Stimulated activated CD8-positive, alpha-beta memory T cell treated with anti-CD3 and anti-CD28 coated beads, Interleukin-7, amount 100 ng/mL, for 4 hours (primary cell): ENCODE data around the gene ZBTB8B.
"Not testable (repeated sequence)": the region's sequence is repeated elsewhere in the genome, so short reads cannot be mapped to it uniquely, and the experiment has no call there.

Source experiments
- DNase-seq, 2 donors: peaks; one replicate each; pipeline ENCODE4 v3.0.0-alpha.2; 2020; ENCODE audit warnings: low read depth in 2 of 2

The ZBTB8B gene

GRCh38 chr1:32470431-32470830 lies 5.6 kb downstream of the ZBTB8B start:
- DNase-seq: no peak

- no peak for DNase-seq
Measured at GRCh38 chr1:32470991-32471694, 6.3 kb downstream of the ZBTB8B start.

GRCh38 chr1:32471695-32472362 lies 7.0 kb downstream of the ZBTB8B start:
- no peak for DNase-seq

DNA sequence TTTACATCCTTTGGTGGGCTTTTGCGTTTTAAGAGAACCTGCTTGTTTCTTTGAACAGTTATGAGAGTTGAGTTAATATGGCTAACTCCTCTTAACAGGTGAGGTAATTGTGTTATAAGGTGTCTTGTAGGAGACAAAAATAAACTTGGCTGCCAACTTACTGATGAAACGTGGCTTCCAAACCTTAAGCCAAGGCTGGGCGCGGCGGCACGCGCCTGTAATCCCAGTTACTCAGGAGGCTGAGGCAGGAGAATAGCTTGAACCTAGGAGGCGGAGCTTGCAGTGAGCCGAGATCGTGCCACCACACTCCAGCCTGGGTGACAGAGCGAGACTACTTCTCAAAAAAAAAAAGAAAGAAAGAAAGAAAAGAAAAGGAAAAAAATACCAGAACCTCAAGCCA lies 8.1 kb downstream of the ZBTB8B start:
- DNase-seq: not testable (repeated sequence)

DNA sequence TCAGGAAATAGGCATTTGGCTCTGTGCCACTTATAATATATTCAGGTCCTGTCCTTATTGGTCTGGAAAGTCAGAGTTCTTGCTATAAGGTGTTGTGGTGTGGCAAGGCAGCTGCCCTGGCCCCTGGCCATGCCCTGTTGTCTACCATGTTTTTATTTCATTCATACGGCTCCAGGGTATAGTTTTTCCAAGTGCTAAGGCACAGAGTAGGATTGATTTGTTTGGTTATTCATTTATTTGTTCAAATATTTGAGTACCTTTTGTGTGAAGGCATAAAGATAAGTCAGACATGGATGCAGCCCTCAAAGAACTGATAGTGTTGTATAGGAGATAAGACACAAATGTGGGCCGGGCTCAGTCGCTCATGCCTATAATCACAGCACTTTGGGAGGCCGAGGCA lies 10.1 kb downstream of the ZBTB8B start:
- no peak for DNase-seq

GRCh38 chr1:32480003-32480402 lies 15.1 kb downstream of the ZBTB8B start:
- no peak for DNase-seq

DNA sequence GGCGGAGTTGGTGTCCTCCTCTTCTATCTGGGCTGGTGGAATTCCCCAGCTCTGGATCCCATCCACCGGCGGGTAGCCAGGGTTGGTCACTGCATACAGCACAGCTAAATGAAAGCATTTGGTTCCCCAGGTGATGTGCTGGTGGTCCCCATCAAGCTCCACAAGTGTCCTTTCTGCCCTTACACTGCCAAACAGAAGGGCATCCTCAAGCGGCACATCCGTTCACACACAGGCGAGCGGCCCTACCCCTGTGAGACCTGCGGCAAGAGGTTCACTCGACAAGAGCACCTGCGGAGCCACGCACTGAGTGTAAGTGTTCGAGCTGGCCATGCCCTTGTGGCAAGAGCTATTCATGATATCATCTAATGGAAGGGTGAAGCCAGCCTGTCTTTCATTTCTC lies 15.9 kb downstream of the ZBTB8B start:
- DNase-seq: no peak

DNA sequence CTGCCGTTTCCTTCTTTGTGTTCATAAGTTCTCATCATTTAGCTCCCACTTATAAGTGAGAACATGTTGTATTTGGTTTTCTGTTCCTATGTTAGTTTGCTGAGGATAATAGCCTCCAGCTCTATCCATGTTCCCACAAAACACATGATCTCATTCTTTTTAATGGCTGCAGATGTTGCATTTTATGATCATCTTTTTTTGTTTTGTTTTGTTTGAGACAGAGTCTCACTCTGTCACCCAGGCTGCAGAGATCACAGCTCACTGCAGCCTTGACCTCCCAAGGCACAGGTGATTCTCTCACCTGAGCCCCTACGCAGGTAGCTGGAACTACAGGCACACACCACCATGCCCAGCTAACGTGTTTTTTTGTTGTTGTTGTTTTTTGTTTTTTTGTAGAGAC lies 16.9 kb downstream of the ZBTB8B start:
- not testable (repeated sequence) for DNase-seq

- DNase-seq: no peak
Measured at GRCh38 chr1:32485554-32486255, 20.8 kb downstream of the ZBTB8B start.

- no peak for DNase-seq
Measured at GRCh38 chr1:32486463-32487113, 21.7 kb downstream of the ZBTB8B start.

GRCh38 chr1:32487182-32487581 lies 22.3 kb downstream of the ZBTB8B start:
- DNase-seq: no peak

- no peak for DNase-seq
Measured at GRCh38 chr1:32489774-32490454, 25.0 kb downstream of the ZBTB8B start.

DNA sequence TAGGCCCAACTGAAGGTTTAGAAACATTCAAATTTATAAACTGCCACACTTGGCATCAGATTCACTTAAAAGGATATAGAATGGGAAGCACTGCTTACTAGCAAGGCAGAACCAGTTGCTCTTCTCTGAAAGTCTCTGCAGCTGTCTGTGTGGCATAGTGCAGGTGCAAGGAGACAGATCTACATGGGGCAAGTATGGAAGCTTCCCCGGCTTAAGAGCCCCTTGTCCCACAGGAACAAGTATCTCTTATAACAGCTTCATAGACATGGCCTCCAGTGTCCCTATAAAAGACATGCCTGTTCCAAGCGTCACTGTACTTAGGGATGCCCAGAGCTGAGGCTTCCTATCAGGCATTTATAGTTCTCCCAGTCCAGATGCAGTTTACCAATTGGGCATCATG lies 26.5 kb downstream of the ZBTB8B start:
- DNase-seq: no peak

- DNase-seq: no peak
Measured at GRCh38 chr1:32494196-32494595, 29.3 kb downstream of the ZBTB8B start.

GRCh38 chr1:32494711-32495337 lies 30.0 kb downstream of the ZBTB8B start:
- DNase-seq: no peak

DNA sequence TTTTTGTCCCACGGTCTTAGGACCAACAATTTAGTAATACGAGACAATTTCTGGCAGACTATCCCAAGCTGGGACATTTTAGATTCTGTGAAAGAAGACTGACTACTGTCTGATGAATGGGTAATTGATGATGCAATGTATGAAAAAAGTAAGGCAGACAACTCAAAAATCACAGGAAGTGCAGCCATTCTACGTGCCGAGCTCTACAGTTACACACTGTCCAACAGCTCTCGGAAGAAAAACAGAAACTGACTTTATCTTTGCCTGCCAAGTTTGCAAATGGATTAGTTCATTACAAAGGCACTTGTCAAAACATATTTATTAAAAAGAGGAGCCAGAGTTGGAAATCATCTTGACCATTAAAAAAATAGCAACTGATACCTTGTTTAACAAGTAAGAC lies 31.3 kb downstream of the ZBTB8B start:
- no peak for DNase-seq

DNA sequence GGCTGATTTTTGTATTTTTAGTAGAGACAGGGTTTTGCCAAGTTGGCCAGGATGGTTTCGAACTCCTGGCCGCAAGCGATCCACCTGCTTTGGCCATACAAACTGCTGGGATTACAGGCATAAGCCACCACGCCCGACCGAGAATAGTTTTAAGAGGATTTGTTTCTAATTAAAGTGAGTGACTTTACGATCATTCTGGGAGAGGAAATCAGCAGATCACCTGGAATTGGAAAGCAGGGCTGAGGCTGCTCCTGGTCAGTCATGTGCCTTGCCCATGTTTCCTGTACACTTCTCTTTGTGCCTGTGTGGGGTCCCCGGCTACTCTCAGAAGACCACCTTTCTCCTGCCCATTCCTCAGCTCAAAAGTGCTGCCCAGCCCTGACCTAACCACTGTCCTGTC lies 33.9 kb downstream of the ZBTB8B start:
- DNase-seq: no peak

DNA sequence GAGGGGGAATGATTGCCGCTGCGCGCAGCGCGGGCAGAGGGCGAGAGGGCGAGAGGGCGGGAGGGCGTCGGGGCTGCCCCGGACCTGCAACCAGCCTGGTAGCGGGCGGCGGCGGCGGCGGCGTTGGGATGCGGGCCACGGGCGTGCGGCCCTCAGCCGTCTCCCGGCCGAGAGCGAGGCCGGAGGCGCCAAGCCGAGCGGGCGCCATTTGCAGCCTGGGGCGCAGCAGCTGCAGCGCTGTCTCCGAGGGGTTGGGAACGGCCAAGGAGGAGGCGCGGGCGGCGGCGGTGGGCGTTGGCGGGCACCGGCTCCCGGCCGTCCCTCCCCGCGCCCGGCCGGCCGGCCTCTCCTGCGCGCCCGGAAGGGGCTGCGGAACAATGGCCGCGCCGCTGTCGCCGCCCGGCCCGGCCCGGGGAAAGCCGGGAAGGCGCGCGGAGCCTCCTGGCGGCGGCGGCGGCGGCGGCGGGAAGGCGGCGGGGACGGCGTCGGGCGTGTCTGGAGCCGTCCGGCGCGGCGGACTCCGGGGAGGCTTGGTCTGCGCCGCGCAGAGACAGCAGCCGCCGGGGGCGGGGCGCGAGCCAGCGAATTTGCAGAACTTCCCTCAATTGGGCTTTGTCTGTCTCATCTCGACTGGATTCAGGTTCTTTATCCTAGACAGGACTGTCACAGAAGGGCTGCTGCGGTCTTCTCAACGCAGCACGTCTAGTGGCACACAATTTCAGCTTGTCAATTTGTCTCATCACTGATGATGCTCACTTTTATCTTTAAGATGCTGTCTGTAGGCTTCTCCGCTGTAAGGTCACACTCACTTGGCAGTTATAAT lies 35.7 kb downstream of the ZBTB8B start:
- DNase-seq: peak in 1 of 2 donors; percentile 5

GRCh38 chr1:32501865-32502264 lies 37.0 kb downstream of the ZBTB8B start:
- no peak for DNase-seq

GRCh38 chr1:32503153-32503552 lies 38.3 kb downstream of the ZBTB8B start:
- no peak for DNase-seq

DNA sequence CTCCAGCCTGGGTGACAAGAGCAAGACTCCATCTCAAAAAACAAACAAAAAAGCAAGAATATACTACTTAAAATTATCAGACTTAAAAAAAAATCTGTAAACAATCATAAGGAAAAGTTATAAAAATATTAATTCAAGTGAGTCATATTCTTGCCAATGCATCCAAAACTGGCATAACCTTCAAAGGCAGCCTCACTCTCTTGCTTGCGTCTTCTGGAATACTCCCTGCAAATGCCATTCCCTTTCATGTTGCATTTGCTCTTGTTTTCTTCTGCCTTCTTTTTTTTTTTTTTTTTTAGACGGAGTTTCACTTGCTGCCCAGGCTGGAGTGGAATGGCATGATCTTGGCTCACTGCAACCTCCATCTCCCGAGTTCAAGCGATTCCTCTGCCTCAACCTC lies 42.1 kb downstream of the ZBTB8B start:
- no peak for DNase-seq
